Measurements from ENCODE around the gene FCAMR. TPM values are rescaled to one million over a fixed set of nuclear protein-coding genes. Genes with fewer than 3 reads are reported as not detected.

The FCAMR gene
- polyA plus RNA-seq, 2 donors = 0.02 to 0.06 TPM

DNA sequence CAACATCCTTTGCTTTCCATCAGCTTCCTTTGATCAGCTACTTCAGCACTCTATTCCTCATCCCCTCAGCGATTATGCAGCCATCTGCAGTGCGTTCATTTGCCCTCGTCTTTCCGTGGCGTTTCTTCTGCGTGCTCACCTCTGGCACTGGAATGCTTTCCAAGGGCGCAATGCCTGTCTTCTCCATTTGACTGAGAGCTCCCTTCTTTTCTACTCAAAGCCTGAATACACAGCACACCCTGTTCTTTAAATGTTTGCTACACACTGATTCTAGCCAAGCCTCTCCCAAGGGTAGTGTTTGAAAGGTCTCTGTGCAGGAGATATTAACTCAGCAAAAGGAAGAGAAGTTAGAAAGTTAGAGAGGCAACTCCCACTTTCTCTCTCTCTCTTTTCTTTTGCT lies 39.7 kb upstream of the FCAMR start:
- H3K27ac ChIP-seq (ENCODE audit: low read depth in 2 of 2, low read length in 1 of 2) = peak overlapping the region; percentile 37 to 62
- 56 to 72% methylated on average over 7 of the region's 7 CpGs for WGBS, 2 donors

DNA sequence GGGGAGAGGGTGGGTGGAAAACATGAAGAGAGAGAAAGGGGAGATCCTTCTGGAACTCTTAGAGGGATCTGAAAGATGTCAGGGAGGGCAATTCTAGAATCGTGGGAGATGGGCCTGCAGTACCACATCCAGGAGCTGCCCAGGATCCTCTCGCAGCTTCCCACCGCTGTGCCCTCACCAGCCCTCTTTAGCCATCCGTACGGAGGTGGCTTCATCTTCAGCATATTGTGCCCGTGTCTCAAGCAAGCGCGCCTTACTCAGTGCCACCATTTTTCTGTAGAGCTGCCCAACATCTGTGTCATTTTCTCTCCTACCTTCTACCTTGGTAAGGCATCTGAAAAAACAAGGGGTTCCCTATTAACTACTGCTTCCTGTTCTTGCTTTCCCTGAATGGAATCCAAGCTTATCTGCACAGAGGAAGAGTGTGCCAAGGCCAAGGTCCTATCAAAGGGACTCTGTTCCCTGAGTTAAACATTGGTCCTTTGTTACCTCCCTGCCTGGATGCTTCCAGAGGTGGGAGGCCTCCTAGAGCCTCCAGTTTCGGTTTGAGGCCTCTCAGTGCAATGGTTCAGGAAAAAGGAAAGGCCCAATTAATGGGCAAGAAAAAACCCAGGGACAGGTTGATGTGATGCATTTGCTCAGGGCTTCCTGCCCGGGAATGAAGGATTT lies 39.1 kb upstream of the FCAMR start:
- peak overlapping the region; percentile 37 to 62 for H3K27ac ChIP-seq (ENCODE audit: low read depth in 2 of 2, low read length in 1 of 2)
- H3K4me1 ChIP-seq (ENCODE audit: control insufficient read depth in 2 of 2, insufficient read depth in 2 of 2, low read length in 1 of 2) = peaks cover 0 to 7% of the 10 kb centered on the region in 2 donors
- no peak overlapping the region for H3K4me3 ChIP-seq (ENCODE audit: low read depth in 1 of 2, low read length in 2 of 2)
- no peaks in the 10 kb centered on the region for H3K36me3 ChIP-seq (ENCODE audit: control insufficient read depth in 2 of 2, insufficient read depth in 2 of 2, low read length in 1 of 2)
- 84 to 91% methylated on average over 10 of the region's 10 CpGs for WGBS, 2 donors
- H3K9me3 ChIP-seq (ENCODE audit: control insufficient read depth in 2 of 2, insufficient read depth in 1 of 2, low read depth in 1 of 2, low read length in 1 of 2) = no peaks in the 10 kb centered on the region
- no peaks in the 10 kb centered on the region for H3K27me3 ChIP-seq (ENCODE audit: control insufficient read depth in 1 of 2, insufficient read depth in 2 of 2, low read length in 2 of 2)

More for the DNA sequence above, 39.7 kb upstream of the FCAMR start:
- no peaks in the 10 kb centered on the region for H3K36me3 ChIP-seq (ENCODE audit: control insufficient read depth in 2 of 2, insufficient read depth in 2 of 2, low read length in 1 of 2)
- peaks cover 0 to 7% of the 10 kb centered on the region in 2 donors for H3K4me1 ChIP-seq (ENCODE audit: control insufficient read depth in 2 of 2, insufficient read depth in 2 of 2, low read length in 1 of 2)
- H3K4me3 ChIP-seq (ENCODE audit: low read depth in 1 of 2, low read length in 2 of 2) = no peak overlapping the region
- no peaks in the 10 kb centered on the region for H3K9me3 ChIP-seq (ENCODE audit: control insufficient read depth in 2 of 2, insufficient read depth in 1 of 2, low read depth in 1 of 2, low read length in 1 of 2)
- no peaks in the 10 kb centered on the region for H3K27me3 ChIP-seq (ENCODE audit: control insufficient read depth in 1 of 2, insufficient read depth in 2 of 2, low read length in 2 of 2)

DNA sequence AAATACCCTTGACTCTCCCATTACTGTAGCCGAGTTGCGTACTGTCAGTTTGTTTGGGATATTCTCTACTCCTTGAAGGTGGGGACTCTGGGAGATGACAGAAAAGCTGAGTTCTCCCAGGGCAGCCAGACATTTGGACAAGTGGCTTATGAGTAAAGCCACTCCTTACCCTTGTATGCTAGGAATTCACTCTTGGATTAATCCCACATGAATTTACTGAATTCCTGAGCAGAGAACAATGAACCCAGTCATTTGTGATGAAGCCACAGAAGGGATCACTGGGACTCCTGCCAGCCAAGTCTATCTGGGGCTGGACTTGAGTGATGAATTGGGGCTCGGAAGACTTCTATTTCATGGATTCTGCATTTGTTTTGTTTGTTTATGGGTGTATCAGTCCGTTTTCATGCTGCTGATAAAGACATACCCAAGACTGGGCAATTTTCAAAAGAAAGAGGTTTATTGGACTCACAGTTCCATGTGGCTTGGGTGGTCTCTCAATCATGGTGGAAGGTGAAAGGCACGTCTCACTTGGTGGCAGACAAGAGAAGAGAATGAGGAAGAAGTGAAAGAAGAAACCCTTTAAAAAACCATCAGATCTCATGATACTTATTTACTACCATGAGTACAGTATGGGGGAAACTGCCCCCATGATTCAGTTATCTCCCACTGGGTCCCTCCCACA lies 37.2 kb upstream of the FCAMR start:
- H3K4me1 ChIP-seq (ENCODE audit: control insufficient read depth in 2 of 2, insufficient read depth in 2 of 2, low read length in 1 of 2) = peaks cover 0 to 11% of the 10 kb centered on the region in 2 donors
- H3K36me3 ChIP-seq (ENCODE audit: control insufficient read depth in 2 of 2, insufficient read depth in 2 of 2, low read length in 1 of 2) = no peaks in the 10 kb centered on the region
- H3K27ac ChIP-seq (ENCODE audit: low read depth in 2 of 2, low read length in 1 of 2) = peak overlapping the region; percentile 65 to 67
- 56 to 60% methylated on average over 5 of the region's 5 CpGs for WGBS, 2 donors
- H3K9me3 ChIP-seq (ENCODE audit: control insufficient read depth in 2 of 2, insufficient read depth in 1 of 2, low read depth in 1 of 2, low read length in 1 of 2) = no peaks in the 10 kb centered on the region
- no peak overlapping the region for H3K4me3 ChIP-seq (ENCODE audit: low read depth in 1 of 2, low read length in 2 of 2)
- no peaks in the 10 kb centered on the region for H3K27me3 ChIP-seq (ENCODE audit: control insufficient read depth in 1 of 2, insufficient read depth in 2 of 2, low read length in 2 of 2)

DNA sequence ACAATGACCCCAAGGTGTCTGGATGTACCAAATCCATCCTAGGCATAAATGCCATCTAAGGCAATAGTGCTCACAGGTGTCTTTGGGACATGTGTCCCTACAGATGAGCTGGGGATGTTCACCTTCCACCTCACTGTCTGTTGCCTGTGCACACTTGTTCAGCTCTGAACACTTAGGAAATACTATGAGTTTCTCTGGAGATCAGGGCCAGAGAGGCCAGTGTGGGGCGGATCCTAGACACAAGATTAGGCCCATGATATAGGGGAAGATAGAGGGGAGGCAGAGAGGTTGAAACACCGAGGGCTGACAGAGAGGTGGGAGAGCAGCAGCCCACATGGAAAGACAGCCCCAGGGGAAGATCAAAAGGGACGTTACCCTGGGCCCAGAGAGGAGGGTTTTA lies 36.7 kb upstream of the FCAMR start:
- H3K9me3 ChIP-seq (ENCODE audit: control insufficient read depth in 2 of 2, insufficient read depth in 1 of 2, low read depth in 1 of 2, low read length in 1 of 2) = no peaks in the 10 kb centered on the region

DNA sequence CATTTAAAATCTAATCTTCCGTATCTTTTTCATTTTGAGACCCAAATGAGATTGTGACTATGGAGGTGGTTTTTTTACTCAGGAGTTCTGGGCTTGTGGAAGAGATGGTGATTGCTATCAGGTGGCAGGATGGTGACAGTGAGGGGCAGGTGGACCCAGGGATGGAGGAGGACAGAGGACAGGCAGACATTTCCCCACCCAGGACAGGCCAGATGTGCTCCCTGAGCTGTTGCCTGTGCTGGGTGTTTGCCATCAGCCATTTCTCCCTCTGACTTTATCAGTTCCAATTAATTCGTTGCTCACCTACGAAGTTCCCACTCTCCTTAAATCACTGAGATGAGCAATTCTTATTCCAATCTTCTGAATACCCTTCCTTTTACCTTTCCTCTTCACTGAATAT lies 35.8 kb upstream of the FCAMR start:
- peaks cover 0 to 20% of the 10 kb centered on the region in 2 donors for H3K4me1 ChIP-seq (ENCODE audit: control insufficient read depth in 2 of 2, insufficient read depth in 2 of 2, low read length in 1 of 2)
- no peak overlapping the region for H3K4me3 ChIP-seq (ENCODE audit: low read depth in 1 of 2, low read length in 2 of 2)
- no peaks in the 10 kb centered on the region for H3K36me3 ChIP-seq (ENCODE audit: control insufficient read depth in 2 of 2, insufficient read depth in 2 of 2, low read length in 1 of 2)
- no peaks in the 10 kb centered on the region for H3K27me3 ChIP-seq (ENCODE audit: control insufficient read depth in 1 of 2, insufficient read depth in 2 of 2, low read length in 2 of 2)
- H3K9me3 ChIP-seq (ENCODE audit: control insufficient read depth in 2 of 2, insufficient read depth in 1 of 2, low read depth in 1 of 2, low read length in 1 of 2) = no peaks in the 10 kb centered on the region
- WGBS, 2 donors = 83 to 90% methylated on average over 3 of the region's 3 CpGs
- no peak overlapping the region for H3K27ac ChIP-seq (ENCODE audit: low read depth in 2 of 2, low read length in 1 of 2)

More for the DNA sequence above, 36.7 kb upstream of the FCAMR start:
- Histone ChIP-seq H3K27me3 (ENCODE audit: control insufficient read depth in 1 of 2, insufficient read depth in 2 of 2, low read length in 2 of 2) (no peaks in the 10 kb centered on the region), H3K27ac (ENCODE audit: low read depth in 2 of 2, low read length in 1 of 2) (peak overlapping the region; percentile 65 to 67), H3K4me1 (ENCODE audit: control insufficient read depth in 2 of 2, insufficient read depth in 2 of 2, low read length in 1 of 2) (peaks cover 0 to 12% of the 10 kb centered on the region in 2 donors), H3K4me3 (ENCODE audit: low read depth in 1 of 2, low read length in 2 of 2) (no peak overlapping the region), H3K36me3 (ENCODE audit: control insufficient read depth in 2 of 2, insufficient read depth in 2 of 2, low read length in 1 of 2) (no peaks in the 10 kb centered on the region)
- 56 to 65% methylated on average over 3 of the region's 3 CpGs for WGBS, 2 donors

DNA sequence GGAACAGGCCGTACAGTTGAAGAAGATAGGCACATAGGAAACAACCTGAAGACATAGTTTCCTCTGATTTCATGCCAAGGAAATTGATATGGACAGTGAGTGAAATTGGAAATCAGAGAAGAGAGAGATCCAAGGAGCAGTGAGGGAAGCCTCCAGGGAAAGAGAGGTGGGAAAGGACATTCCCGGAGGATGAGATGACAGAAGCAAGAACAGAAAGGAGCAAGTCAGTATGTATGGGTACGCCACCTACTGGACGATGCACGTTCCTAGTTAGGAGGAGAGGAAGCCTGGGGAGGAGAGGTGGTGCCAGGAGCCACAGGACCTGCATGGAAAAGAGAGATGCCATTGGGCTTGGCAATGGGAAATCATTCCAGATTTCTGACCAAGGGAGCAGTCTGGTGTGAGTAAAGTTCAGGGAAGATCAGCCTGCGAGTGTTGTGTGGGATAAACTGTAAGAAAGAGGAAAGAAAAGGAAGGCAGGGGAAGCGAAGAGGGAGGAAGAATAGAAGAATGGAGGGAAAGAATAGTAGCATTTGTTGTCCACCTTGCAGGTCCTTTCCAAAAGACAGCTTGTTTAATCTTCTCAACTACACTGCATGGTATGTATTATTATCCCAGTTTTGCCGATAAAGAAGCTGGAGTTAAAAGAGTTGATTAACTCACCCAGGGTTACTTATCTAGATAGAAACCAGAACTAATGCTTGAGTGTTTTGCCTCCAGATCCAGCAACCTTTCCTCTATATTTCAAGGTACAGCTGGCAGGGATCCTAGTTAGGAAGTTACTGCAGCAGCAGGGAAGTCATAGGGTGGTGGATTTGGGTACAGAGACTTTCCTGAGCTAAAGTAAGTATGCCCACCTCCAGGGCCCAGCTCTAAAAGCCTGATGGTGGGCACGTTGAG lies 34.9 kb upstream of the FCAMR start:
- Histone ChIP-seq H3K4me3 (ENCODE audit: low read depth in 1 of 2, low read length in 2 of 2) (no peak overlapping the region), H3K27ac (ENCODE audit: low read depth in 2 of 2, low read length in 1 of 2) (peak overlapping the region; percentile 22 to 33), H3K27me3 (ENCODE audit: control insufficient read depth in 1 of 2, insufficient read depth in 2 of 2, low read length in 2 of 2) (no peaks in the 10 kb centered on the region), H3K36me3 (ENCODE audit: control insufficient read depth in 2 of 2, insufficient read depth in 2 of 2, low read length in 1 of 2) (no peaks in the 10 kb centered on the region), H3K4me1 (ENCODE audit: control insufficient read depth in 2 of 2, insufficient read depth in 2 of 2, low read length in 1 of 2) (peaks cover 0 to 20% of the 10 kb centered on the region in 2 donors), H3K9me3 (ENCODE audit: control insufficient read depth in 2 of 2, insufficient read depth in 1 of 2, low read depth in 1 of 2, low read length in 1 of 2) (no peaks in the 10 kb centered on the region)
- WGBS, 2 donors = 35% methylated on average over 9 of the region's 9 CpGs

DNA sequence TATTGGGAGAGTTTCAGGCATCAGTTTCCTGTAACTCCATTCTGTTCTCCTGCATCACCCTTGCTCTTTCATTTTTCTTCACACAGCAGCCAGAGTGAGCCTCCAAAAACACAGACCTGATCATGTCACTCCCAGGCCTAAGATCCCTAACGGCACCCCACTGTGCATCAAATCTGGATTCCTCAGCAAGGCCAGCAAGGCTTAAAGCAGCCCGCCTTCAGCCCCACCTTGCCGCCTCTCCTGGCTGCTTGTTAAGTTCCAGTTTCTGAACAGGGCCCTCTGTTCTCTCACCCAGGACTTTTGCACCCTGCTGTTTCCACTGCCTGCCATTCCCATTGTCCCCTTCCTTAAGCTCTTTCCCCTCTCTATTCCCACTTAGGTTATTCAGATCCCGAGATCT lies 33.0 kb upstream of the FCAMR start:
- Histone ChIP-seq H3K9me3 (ENCODE audit: control insufficient read depth in 2 of 2, insufficient read depth in 1 of 2, low read depth in 1 of 2, low read length in 1 of 2) (no peaks in the 10 kb centered on the region), H3K36me3 (ENCODE audit: control insufficient read depth in 2 of 2, insufficient read depth in 2 of 2, low read length in 1 of 2) (no peaks in the 10 kb centered on the region), H3K4me3 (ENCODE audit: low read depth in 1 of 2, low read length in 2 of 2) (no peak overlapping the region), H3K27ac (ENCODE audit: low read depth in 2 of 2, low read length in 1 of 2) (peak overlapping the region; percentile 81 to 86), H3K27me3 (ENCODE audit: control insufficient read depth in 1 of 2, insufficient read depth in 2 of 2, low read length in 2 of 2) (no peaks in the 10 kb centered on the region), H3K4me1 (ENCODE audit: control insufficient read depth in 2 of 2, insufficient read depth in 2 of 2, low read length in 1 of 2) (peaks cover 0 to 17% of the 10 kb centered on the region in 2 donors)
- 54 to 59% methylated on average over 4 of the region's 4 CpGs for WGBS, 2 donors

DNA sequence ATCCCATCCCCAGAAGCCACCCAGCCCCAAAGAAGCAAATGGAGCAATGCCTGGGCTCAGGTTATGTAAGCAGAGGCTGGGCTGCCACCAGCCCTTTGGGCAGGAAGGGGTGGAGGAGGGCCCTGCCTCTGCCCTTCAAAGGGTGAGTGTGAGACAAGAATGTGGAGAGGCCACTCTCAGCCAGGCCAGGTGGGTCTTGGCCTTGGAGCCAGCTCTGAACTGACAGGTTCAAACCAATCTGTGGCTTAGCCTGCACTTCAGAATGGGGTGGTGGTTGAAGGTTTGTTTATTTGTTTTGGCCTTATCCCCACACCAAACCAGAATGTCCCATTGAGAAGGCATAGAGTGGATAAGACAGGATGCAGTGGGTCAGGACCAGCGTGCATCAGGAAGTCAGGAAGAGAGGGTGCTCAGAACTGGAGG lies 32.5 kb upstream of the FCAMR start:
- no peak overlapping the region for H3K4me3 ChIP-seq (ENCODE audit: low read depth in 1 of 2, low read length in 2 of 2)
- H3K27me3 ChIP-seq (ENCODE audit: control insufficient read depth in 1 of 2, insufficient read depth in 2 of 2, low read length in 2 of 2) = no peaks in the 10 kb centered on the region
- peaks cover 0 to 17% of the 10 kb centered on the region in 2 donors for H3K4me1 ChIP-seq (ENCODE audit: control insufficient read depth in 2 of 2, insufficient read depth in 2 of 2, low read length in 1 of 2)
- H3K27ac ChIP-seq (ENCODE audit: low read depth in 2 of 2, low read length in 1 of 2) = peak overlapping the region; percentile 81 to 86
- WGBS, 2 donors = 27 to 44% methylated on average over 1 of the region's 1 CpG
- H3K9me3 ChIP-seq (ENCODE audit: control insufficient read depth in 2 of 2, insufficient read depth in 1 of 2, low read depth in 1 of 2, low read length in 1 of 2) = no peaks in the 10 kb centered on the region
- H3K36me3 ChIP-seq (ENCODE audit: control insufficient read depth in 2 of 2, insufficient read depth in 2 of 2, low read length in 1 of 2) = no peaks in the 10 kb centered on the region

DNA sequence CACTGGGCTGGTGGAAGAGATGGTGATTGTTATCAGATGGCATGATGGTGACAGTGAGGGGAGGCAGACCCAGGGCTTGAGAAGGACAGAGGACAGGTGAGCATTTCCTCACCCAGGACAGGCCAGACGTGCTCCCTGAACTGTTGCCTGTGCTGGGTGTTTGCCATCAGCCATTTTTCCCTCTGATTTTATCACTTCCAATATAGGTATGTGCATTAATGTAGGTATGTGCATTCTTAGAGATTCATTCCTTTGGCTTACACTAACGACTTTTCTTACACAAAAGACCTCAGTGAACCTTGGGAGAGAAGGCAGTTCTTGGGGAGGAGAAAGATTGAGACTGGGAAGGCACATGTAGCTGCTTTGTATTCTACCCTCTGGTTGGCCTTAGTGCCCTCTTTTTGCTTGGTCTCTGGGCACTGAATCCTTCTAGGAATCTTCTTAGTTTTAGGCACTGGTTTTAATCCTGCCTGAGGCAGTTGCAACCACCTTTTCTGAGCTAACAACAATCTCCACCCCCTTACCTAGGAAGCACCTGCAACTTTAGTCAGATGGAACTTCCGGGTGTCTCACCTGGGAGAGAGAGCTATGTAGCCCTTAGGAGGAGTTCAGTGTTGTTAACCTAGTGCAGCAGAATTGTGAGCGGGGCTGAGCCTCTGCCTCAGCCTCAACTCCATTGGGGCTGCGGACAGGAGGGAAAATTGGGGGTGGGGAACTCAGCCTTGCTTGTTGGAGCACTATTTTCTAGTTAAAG lies 31.4 kb upstream of the FCAMR start:
- Histone ChIP-seq H3K9me3 (ENCODE audit: control insufficient read depth in 2 of 2, insufficient read depth in 1 of 2, low read depth in 1 of 2, low read length in 1 of 2) (no peaks in the 10 kb centered on the region), H3K27ac (ENCODE audit: low read depth in 2 of 2, low read length in 1 of 2) (peak overlapping the region; percentile 81 to 94), H3K4me1 (ENCODE audit: control insufficient read depth in 2 of 2, insufficient read depth in 2 of 2, low read length in 1 of 2) (peaks cover 0 to 13% of the 10 kb centered on the region in 2 donors), H3K27me3 (ENCODE audit: control insufficient read depth in 1 of 2, insufficient read depth in 2 of 2, low read length in 2 of 2) (no peaks in the 10 kb centered on the region), H3K4me3 (ENCODE audit: low read depth in 1 of 2, low read length in 2 of 2) (no peak overlapping the region), H3K36me3 (ENCODE audit: control insufficient read depth in 2 of 2, insufficient read depth in 2 of 2, low read length in 1 of 2) (no peaks in the 10 kb centered on the region)
- 67% methylated on average over 5 of the region's 5 CpGs for WGBS, 2 donors
